Sigmoid colon (tissue), 4 donors: Measurements from ENCODE around the gene RADX.
A peak's percentile ranks its signal among the peaks of the same experiment; 100 is the strongest.

Experiments
- EP300 ChIP-seq, 4 donors: sonication (generic); formaldehyde crosslinking; IDR thresholded peaks; one replicate each; pipeline ENCODE4 v1.6.1; 2017; ENCODE audit warnings: antibody characterized with exemption in 4 of 4
- POLR2A ChIP-seq, 2 donors: fragments of 450-650 bp; IDR thresholded peaks; one replicate each; pipeline ENCODE4 v1.6.1; 2016; ENCODE audit warnings: antibody characterized with exemption in 2 of 2, mild to moderate bottlenecking in 2 of 2, moderate library complexity in 2 of 2
- TF ChIP-seq, protein P1 (sequence below), 4 experiments: fragments of 450-650 bp in 3 of 4; fragments of 200-600 bp in 1 of 4; IDR thresholded peaks; one replicate each; pipeline ENCODE4 v1.5.1; 2016 to 2019; ENCODE audit warnings: antibody characterized with exemption in 4 of 4, mild to moderate bottlenecking in 3 of 4, moderate library complexity in 2 of 4

DNA sequence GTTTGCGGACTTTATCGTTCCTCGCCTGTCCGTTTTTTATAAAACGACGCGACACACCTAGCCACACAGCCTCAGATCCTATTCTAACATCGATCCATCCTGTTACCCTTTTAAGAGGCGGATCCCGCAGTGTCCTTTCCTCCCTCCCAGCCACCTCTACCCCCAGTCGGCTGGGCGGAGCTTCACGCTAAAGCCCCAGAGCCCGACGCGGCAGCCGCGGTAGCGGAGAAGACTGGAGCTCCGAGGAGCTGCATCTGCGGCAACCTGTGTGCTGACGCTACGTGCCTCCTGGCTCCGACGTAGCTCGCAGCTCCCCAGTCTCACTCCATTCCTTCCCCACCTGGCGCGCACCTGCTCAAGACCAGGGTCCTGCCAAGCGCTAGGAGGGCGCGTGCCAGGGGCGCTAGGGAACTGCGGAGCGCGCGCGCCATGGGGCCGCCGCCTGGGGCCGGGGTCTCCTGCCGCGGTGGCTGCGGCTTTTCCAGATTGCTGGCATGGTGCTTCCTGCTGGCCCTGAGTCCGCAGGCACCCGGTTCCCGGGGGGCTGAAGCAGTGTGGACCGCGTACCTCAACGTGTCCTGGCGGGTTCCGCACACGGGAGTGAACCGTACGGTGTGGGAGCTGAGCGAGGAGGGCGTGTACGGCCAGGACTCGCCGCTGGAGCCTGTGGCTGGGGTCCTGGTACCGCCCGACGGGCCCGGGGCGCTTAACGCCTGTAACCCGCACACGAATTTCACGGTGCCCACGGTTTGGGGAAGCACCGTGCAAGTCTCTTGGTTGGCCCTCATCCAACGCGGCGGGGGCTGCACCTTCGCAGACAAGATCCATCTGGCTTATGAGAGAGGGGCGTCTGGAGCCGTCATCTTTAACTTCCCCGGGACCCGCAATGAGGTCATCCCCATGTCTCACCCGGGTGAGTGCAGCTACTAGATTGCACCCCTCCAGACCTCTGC, 115.0 kb downstream of the RADX start, which contains the start of gene RNF128:
- TF ChIP-seq, protein P1, sequence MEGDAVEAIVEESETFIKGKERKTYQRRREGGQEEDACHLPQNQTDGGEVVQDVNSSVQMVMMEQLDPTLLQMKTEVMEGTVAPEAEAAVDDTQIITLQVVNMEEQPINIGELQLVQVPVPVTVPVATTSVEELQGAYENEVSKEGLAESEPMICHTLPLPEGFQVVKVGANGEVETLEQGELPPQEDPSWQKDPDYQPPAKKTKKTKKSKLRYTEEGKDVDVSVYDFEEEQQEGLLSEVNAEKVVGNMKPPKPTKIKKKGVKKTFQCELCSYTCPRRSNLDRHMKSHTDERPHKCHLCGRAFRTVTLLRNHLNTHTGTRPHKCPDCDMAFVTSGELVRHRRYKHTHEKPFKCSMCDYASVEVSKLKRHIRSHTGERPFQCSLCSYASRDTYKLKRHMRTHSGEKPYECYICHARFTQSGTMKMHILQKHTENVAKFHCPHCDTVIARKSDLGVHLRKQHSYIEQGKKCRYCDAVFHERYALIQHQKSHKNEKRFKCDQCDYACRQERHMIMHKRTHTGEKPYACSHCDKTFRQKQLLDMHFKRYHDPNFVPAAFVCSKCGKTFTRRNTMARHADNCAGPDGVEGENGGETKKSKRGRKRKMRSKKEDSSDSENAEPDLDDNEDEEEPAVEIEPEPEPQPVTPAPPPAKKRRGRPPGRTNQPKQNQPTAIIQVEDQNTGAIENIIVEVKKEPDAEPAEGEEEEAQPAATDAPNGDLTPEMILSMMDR (IDR thresholded peaks at IDR 0.05) = no peak
- TF ChIP-seq POLR2A (IDR thresholded peaks at IDR 0.05) (peak in 1 of 2 donors; percentile 36), EP300 (IDR thresholded peaks at IDR 0.05) (no peak)
